ENCODE results near the gene RIOK2.
A peak's percentile ranks its signal among the peaks of the same experiment; 100 is the strongest.

RIOK2 gene

DNA sequence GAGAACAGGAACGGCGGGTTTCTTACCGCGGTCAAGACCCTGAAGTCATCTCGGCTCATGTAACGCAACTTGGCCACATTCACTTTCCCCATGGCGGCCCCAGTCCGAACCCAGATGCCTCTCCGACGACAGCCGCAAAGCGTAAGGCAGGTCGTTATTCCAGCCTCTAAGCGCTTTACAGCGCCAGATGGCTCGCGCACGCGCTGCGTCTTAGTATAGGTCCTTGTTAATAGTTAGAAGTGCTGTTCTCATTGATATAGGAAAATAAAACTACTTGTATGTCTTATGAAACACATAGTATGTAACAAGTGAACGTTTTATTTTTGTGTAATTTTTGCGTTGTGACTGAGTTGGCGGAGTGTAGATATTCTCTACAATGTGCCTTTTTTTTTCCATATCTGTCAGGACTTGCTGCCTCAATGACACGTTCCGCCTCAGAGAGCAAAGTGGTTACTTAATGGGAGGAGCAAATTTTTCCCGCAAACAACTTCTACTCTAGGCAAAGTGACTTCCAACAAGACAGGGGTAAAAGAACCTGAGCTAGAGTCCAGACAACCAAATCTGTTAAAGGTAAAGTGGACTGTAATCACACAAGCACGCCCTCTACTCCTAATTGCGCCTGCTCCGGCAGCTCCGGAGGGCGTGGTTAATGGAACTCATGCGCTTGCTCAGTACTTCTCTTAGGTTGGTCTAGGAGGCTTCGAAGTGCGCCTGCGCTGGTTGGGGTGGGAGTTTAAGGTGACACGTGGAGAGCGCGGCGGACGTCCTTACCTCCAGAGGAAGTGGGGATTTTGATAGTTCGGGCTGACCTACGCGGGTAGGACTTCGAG, at the start of gene RIOK2:
TSS of gene RIOK2 (minus strand) at position 148 of the 830 bp plus-strand sequence. CDS start at position 92, 56 bp downstream.
- peak within 1 kb of the TSS; percentile 94 to 95 for H3K4me3 ChIP-seq (ENCODE audit: low read length in 2 of 2)

DNA sequence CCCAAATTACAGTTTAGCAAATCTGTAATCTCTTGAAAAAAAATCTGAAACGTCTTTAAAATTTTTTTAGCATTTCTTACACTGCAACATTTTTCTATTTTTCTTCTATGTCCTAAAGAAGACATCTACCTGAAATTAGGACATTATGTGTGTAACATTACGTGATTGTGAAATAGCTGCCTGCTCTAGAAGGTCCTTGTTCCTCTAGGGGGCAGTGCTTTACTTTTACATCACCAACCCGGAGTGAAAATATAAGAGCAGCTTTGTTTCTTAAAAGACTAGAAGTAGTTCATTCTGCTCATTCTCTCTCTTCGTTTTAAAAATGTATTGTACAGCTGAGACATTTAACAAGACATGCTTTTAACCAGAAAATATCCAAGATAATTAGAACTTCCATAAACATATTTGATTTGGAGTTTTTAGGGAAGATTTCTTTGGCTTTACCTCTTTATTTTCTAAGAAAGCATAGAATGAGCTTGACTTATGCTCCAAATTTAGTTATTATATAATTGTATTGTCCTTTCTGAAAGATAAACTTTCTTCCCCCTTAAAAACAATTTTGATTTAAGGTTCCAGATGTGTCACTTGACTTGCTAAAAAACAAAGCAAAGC, 48.1 kb upstream of the RIOK2 start:
- no peaks in the 10 kb centered on the region for H3K4me1 ChIP-seq (ENCODE audit: control insufficient read depth, insufficient read depth, low read length)
- H3K9me3 ChIP-seq (ENCODE audit: control insufficient read depth in 2 of 2, low read length in 2 of 2), result no peaks in the 10 kb centered on the region
- no peak overlapping the region for H3K27ac ChIP-seq (ENCODE audit: low read length)
- H3K36me3 ChIP-seq (ENCODE audit: control insufficient read depth in 2 of 2, insufficient read depth in 2 of 2, low read length in 2 of 2), result no peaks in the 10 kb centered on the region
- no peak overlapping the region for H3K9ac ChIP-seq (ENCODE audit: low read length in 2 of 2)
- H3K27me3 ChIP-seq (ENCODE audit: control insufficient read depth in 1 of 2, insufficient read depth in 2 of 2, low read length in 2 of 2), result no peaks in the 10 kb centered on the region
- no peak overlapping the region for H3K4me3 ChIP-seq (ENCODE audit: low read length in 2 of 2)

More for the DNA sequence above, at the start of gene RIOK2:
- H3K27ac ChIP-seq (ENCODE audit: low read length), result peak within 1 kb of the TSS; percentile 96
- H3K9me3 ChIP-seq (ENCODE audit: control insufficient read depth in 2 of 2, low read length in 2 of 2), result no peaks in the 10 kb centered on the region
- no peaks in the 10 kb centered on the region for H3K27me3 ChIP-seq (ENCODE audit: control insufficient read depth in 1 of 2, insufficient read depth in 2 of 2, low read length in 2 of 2)
- peaks cover 5 to 6% of the 10 kb centered on the region in 2 donors for H3K36me3 ChIP-seq (ENCODE audit: control insufficient read depth in 2 of 2, insufficient read depth in 2 of 2, low read length in 2 of 2)
- H3K9ac ChIP-seq (ENCODE audit: low read length in 2 of 2), result peak within 1 kb of the TSS; percentile 88 to 96
- H3K4me1 ChIP-seq (ENCODE audit: control insufficient read depth, insufficient read depth, low read length), result peaks cover 5% of the 10 kb centered on the region

DNA sequence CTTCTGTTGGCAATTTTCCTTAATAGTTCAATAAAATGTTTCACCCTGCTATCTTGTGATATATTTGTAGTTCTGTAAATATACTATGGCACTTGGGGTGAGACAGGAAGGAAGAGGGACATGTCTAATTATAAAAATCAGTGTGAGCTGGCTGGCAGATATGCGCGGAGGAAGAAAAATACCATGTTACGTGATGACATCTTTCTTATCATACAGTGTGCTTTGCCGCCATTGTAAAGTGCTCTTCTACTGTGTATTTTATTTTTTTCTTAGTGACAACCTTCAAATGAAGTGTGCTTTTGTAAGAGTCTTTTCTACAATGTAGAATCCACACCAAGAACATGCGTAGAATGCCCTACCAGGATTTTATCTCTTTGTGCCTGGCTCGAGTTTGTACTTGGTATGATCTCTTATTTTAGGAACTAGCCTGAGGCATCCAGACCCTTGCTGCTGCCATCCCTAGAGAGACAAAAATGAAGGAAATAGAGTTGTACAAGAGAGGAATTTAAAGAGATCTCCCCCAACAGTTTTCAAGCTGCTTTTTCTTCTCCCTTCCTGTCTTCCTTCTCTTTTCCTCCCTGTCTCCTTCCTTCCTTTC, 46.7 kb upstream of the RIOK2 start:
- Histone ChIP-seq H3K4me1 (ENCODE audit: control insufficient read depth, insufficient read depth, low read length) (no peaks in the 10 kb centered on the region), H3K36me3 (ENCODE audit: control insufficient read depth in 2 of 2, insufficient read depth in 2 of 2, low read length in 2 of 2) (no peaks in the 10 kb centered on the region), H3K4me3 (ENCODE audit: low read length in 2 of 2) (no peak overlapping the region), H3K9me3 (ENCODE audit: control insufficient read depth in 2 of 2, low read length in 2 of 2) (no peaks in the 10 kb centered on the region), H3K27me3 (ENCODE audit: control insufficient read depth in 1 of 2, insufficient read depth in 2 of 2, low read length in 2 of 2) (no peaks in the 10 kb centered on the region), H3K9ac (ENCODE audit: low read length in 2 of 2) (no peak overlapping the region), H3K27ac (ENCODE audit: low read length) (no peak overlapping the region)

DNA sequence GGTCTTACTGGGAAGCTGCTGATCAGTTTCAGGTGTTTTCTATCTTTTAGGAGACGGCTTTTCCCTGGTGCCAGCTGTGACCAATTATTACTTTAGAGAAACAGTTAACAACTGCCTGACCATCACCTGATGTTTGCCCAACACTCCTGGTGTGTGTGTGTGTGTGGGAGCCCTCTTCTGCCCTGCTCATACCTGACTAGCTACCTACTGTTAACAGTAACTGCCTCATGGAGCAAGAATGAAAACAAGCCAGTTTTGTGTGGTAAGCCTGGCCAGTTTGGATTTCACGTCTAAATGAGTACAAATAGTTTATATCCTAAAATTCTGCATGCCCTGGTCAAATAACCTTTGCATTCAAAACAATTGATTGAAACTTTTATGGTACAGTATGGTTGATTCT, 46.1 kb upstream of the RIOK2 start:
- no peak overlapping the region for H3K27ac ChIP-seq (ENCODE audit: low read length)
- H3K36me3 ChIP-seq (ENCODE audit: control insufficient read depth in 2 of 2, insufficient read depth in 2 of 2, low read length in 2 of 2), result no peaks in the 10 kb centered on the region

DNA sequence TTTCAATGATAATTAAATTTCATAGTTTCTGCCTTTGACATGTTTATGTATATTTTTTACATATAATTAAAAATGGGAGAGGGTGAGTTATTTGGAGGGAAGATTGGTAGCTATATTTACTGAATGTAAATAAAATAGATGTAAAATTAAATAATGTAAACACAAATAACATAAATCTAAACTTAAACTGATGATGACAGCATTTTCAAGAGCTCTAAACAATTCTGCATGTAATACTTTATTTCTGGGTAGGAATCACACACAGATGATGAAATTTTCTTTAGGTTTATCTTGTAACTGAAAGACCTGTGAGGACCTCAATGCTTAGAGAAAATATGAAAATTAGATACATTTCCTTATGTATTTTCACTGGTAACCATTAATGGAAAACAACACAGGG, 42.2 kb upstream of the RIOK2 start:
- no peaks in the 10 kb centered on the region for H3K36me3 ChIP-seq (ENCODE audit: control insufficient read depth in 2 of 2, insufficient read depth in 2 of 2, low read length in 2 of 2)
- no peaks in the 10 kb centered on the region for H3K27me3 ChIP-seq (ENCODE audit: control insufficient read depth in 1 of 2, insufficient read depth in 2 of 2, low read length in 2 of 2)
- H3K9me3 ChIP-seq (ENCODE audit: control insufficient read depth in 2 of 2, low read length in 2 of 2), result no peaks in the 10 kb centered on the region
- H3K4me1 ChIP-seq (ENCODE audit: control insufficient read depth, insufficient read depth, low read length), result no peaks in the 10 kb centered on the region
- no peak overlapping the region for H3K27ac ChIP-seq (ENCODE audit: low read length)
- no peak overlapping the region for H3K9ac ChIP-seq (ENCODE audit: low read length in 2 of 2)
- no peak overlapping the region for H3K4me3 ChIP-seq (ENCODE audit: low read length in 2 of 2)

More for the DNA sequence above, 46.1 kb upstream of the RIOK2 start:
- Histone ChIP-seq H3K9me3 (ENCODE audit: control insufficient read depth in 2 of 2, low read length in 2 of 2) (no peaks in the 10 kb centered on the region), H3K27me3 (ENCODE audit: control insufficient read depth in 1 of 2, insufficient read depth in 2 of 2, low read length in 2 of 2) (no peaks in the 10 kb centered on the region), H3K4me3 (ENCODE audit: low read length in 2 of 2) (no peak overlapping the region), H3K9ac (ENCODE audit: low read length in 2 of 2) (no peak overlapping the region), H3K4me1 (ENCODE audit: control insufficient read depth, insufficient read depth, low read length) (no peaks in the 10 kb centered on the region)

DNA sequence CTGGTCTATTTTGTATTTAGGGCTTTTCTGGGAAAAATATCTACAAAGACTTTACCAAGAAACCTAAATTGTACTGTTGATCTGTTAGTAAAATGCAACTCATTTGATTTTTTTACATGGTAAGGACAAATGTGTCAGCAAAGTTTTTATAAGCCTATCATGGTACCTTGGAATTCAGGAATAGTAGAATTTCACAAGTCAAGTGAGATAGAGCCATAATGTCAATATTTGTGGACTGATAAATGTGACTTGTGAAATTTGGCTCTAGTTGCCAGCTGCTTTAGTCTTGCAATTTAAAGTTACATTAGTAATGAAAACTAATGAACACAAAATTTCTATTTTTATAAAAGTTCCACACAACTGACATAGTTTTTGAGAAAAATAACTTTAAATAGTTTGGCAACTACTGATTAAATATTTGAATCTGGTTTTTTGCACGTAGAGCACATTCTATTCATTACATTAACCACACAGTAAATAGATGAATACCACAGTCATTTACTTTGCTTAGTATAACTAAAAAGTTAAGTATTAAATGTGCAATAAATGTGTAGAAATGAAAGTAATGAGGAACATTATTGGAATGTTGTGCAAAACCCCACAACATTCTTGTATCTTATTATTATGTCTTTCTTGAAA, 41.2 kb upstream of the RIOK2 start:
- no peak overlapping the region for H3K9ac ChIP-seq (ENCODE audit: low read length in 2 of 2)
- H3K27ac ChIP-seq (ENCODE audit: low read length), result no peak overlapping the region
- no peak overlapping the region for H3K4me3 ChIP-seq (ENCODE audit: low read length in 2 of 2)
- no peaks in the 10 kb centered on the region for H3K9me3 ChIP-seq (ENCODE audit: control insufficient read depth in 2 of 2, low read length in 2 of 2)
- no peaks in the 10 kb centered on the region for H3K4me1 ChIP-seq (ENCODE audit: control insufficient read depth, insufficient read depth, low read length)
- H3K27me3 ChIP-seq (ENCODE audit: control insufficient read depth in 1 of 2, insufficient read depth in 2 of 2, low read length in 2 of 2), result no peaks in the 10 kb centered on the region
- H3K36me3 ChIP-seq (ENCODE audit: control insufficient read depth in 2 of 2, insufficient read depth in 2 of 2, low read length in 2 of 2), result no peaks in the 10 kb centered on the region

DNA sequence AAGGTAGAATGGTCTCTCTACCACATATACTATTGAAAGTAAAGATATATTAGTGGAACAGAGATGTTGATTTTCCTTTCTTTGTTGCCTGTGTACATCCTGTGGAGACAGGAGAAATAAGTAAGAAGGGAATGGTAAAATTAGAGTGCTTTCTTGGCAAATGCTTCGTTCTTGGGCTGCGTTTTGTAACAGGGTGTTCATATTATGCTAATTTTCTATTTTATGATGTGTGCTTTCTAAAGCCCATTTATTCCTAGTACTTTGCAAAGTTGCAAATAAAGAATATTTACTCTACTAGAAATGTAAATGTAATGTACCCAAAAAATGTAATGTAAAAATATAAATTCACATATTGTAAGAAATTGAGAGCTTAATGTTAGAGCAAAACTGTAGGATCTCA, 40.5 kb upstream of the RIOK2 start:
- H3K27ac ChIP-seq (ENCODE audit: low read length), result no peak overlapping the region
- no peaks in the 10 kb centered on the region for H3K9me3 ChIP-seq (ENCODE audit: control insufficient read depth in 2 of 2, low read length in 2 of 2)
- no peak overlapping the region for H3K9ac ChIP-seq (ENCODE audit: low read length in 2 of 2)
- H3K36me3 ChIP-seq (ENCODE audit: control insufficient read depth in 2 of 2, insufficient read depth in 2 of 2, low read length in 2 of 2), result no peaks in the 10 kb centered on the region
- no peaks in the 10 kb centered on the region for H3K27me3 ChIP-seq (ENCODE audit: control insufficient read depth in 1 of 2, insufficient read depth in 2 of 2, low read length in 2 of 2)
- no peak overlapping the region for H3K4me3 ChIP-seq (ENCODE audit: low read length in 2 of 2)
- H3K4me1 ChIP-seq (ENCODE audit: control insufficient read depth, insufficient read depth, low read length), result no peaks in the 10 kb centered on the region

DNA sequence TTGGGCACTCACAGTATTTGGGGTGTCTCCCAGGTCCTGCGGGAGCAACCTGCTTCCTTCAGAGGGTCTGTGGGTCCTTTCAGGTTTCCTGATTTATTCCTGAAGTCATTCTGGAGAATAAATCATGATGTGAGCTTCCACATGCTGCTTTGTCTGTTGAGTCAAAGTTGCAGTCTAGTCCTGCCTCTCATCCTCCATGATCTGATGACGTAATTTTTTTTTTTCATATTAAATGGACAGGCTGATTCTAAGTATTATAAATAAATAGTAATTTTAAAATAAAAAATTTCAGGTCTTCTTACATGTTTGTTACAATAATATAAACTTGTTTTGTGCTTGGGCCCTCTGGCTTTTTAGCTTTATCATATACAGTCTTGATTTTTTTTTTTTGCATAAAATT, 26.3 kb upstream of the RIOK2 start:
- Histone ChIP-seq H3K4me3 (ENCODE audit: low read length in 2 of 2) (no peak overlapping the region), H3K9ac (ENCODE audit: low read length in 2 of 2) (no peak overlapping the region), H3K9me3 (ENCODE audit: control insufficient read depth in 2 of 2, low read length in 2 of 2) (no peaks in the 10 kb centered on the region), H3K27me3 (ENCODE audit: control insufficient read depth in 1 of 2, insufficient read depth in 2 of 2, low read length in 2 of 2) (no peaks in the 10 kb centered on the region), H3K36me3 (ENCODE audit: control insufficient read depth in 2 of 2, insufficient read depth in 2 of 2, low read length in 2 of 2) (no peaks in the 10 kb centered on the region), H3K27ac (ENCODE audit: low read length) (no peak overlapping the region), H3K4me1 (ENCODE audit: control insufficient read depth, insufficient read depth, low read length) (no peaks in the 10 kb centered on the region)

DNA sequence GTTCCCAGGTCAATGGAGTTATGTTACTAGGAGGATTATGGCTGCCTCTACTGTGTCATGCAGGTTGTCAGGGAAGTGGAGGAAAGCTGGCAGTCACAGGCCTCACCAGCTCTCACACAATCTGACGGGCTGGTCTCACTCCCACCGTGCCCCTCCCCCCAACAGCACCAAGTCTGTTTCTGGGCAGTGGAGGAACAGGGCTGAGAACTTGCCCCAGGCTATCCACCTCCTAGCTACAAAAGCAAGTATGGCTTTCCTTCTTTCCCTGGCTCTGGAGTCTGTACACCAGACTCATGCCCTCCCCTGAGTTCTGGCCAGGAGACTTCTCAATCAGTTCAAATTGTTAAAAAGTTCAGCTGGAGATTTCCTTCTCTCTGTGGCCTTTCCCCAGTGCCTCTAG, 25.7 kb upstream of the RIOK2 start:
- H3K4me3 ChIP-seq (ENCODE audit: low read length in 2 of 2), result no peak overlapping the region
- no peaks in the 10 kb centered on the region for H3K9me3 ChIP-seq (ENCODE audit: control insufficient read depth in 2 of 2, low read length in 2 of 2)
- no peaks in the 10 kb centered on the region for H3K4me1 ChIP-seq (ENCODE audit: control insufficient read depth, insufficient read depth, low read length)
- no peaks in the 10 kb centered on the region for H3K36me3 ChIP-seq (ENCODE audit: control insufficient read depth in 2 of 2, insufficient read depth in 2 of 2, low read length in 2 of 2)
- H3K9ac ChIP-seq (ENCODE audit: low read length in 2 of 2), result no peak overlapping the region
- H3K27me3 ChIP-seq (ENCODE audit: control insufficient read depth in 1 of 2, insufficient read depth in 2 of 2, low read length in 2 of 2), result no peaks in the 10 kb centered on the region
- H3K27ac ChIP-seq (ENCODE audit: low read length), result no peak overlapping the region

DNA sequence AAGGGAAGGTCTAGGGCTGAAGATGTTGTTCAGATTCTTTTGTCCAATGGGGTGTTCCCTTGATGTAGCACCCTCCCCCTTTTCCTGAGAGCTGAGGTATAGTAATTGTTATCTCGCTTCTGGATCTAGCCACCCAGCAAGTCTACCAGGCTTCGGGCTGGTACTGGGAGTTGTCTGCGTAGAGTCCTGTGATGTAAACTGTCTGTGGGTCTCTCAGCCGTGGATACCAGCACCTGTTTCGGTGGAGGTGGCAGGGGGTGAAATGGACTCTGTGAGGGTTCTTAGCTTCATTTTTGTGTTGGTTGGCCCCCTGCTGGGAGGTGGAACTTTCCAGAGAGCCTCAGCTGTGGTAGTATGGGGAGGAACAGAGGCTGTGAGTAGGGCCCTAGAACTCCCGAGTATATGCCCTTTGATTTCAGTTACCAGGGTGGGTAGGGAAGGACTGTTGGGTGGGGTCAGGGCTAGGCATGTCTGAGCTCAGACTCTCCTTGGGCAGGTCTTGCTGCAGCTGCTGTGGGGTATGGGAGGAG, 25.2 kb upstream of the RIOK2 start:
- H3K4me3 ChIP-seq (ENCODE audit: low read length in 2 of 2), result no peak overlapping the region
- no peaks in the 10 kb centered on the region for H3K27me3 ChIP-seq (ENCODE audit: control insufficient read depth in 1 of 2, insufficient read depth in 2 of 2, low read length in 2 of 2)
- H3K9ac ChIP-seq (ENCODE audit: low read length in 2 of 2), result no peak overlapping the region
- H3K27ac ChIP-seq (ENCODE audit: low read length), result no peak overlapping the region
- no peaks in the 10 kb centered on the region for H3K36me3 ChIP-seq (ENCODE audit: control insufficient read depth in 2 of 2, insufficient read depth in 2 of 2, low read length in 2 of 2)
- H3K9me3 ChIP-seq (ENCODE audit: control insufficient read depth in 2 of 2, low read length in 2 of 2), result no peaks in the 10 kb centered on the region
- no peaks in the 10 kb centered on the region for H3K4me1 ChIP-seq (ENCODE audit: control insufficient read depth, insufficient read depth, low read length)

Measured in stomach smooth muscle (tissue), 2 donors.